SK-N-SH (cell line): ENCODE results near the gene CEP89.

ENCODE experiments used
- CTCF ChIP-seq: fragments of 200-600 bp; sonication (generic); IDR thresholded peaks from 2 replicates; pipeline ENCODE4 v1.6.1; 2017; ENCODE audit warnings: antibody characterized with exemption, mild to moderate bottlenecking, moderate library complexity
- EZH2phosphoT487 ChIP-seq: fragments of 200-600 bp; sonication (generic); IDR thresholded peaks from 2 replicates; pipeline ENCODE4 v1.6.1; 2017; ENCODE audit warnings: low read depth, mixed run types, mild to moderate bottlenecking, antibody characterized with exemption, moderate library complexity, borderline replicate concordance
- FOXM1 ChIP-seq: IDR thresholded peaks from 2 replicates; pipeline ENCODE4 v1.4.0; 2012; ENCODE audit warnings: low read depth, mild to moderate bottlenecking
- JUND ChIP-seq: IDR thresholded peaks from 2 replicates; pipeline ENCODE4 v1.4.0; 2012
- PBX3 ChIP-seq: IDR thresholded peaks from 2 replicates; pipeline ENCODE4; 2012
- POLR2AphosphoS5 ChIP-seq: IDR thresholded peaks from 2 replicates; pipeline ENCODE4 v1.6.1; 2012; ENCODE audit warnings: low read depth, low read length
- RCOR1 ChIP-seq: fragments of 150-350 bp; IDR thresholded peaks from 2 replicates; pipeline ENCODE4 v1.6.1; 2017; ENCODE audit warnings: antibody characterized with exemption, low read length
- RXRA ChIP-seq: IDR thresholded peaks from 2 replicates; pipeline ENCODE4 v1.4.0; 2012; ENCODE audit warnings: low read depth, mild to moderate bottlenecking, borderline replicate concordance
- SIN3A ChIP-seq: IDR thresholded peaks from 2 replicates; pipeline ENCODE4 v1.6.1; 2012; ENCODE audit warnings: low read depth, mild to moderate bottlenecking, low read length, moderate library complexity, borderline replicate concordance
- TAF1 ChIP-seq: IDR thresholded peaks from 2 replicates; pipeline ENCODE4 v1.6.1; 2012; ENCODE audit warnings: low read depth, mild to moderate bottlenecking, low read length, moderate library complexity, borderline replicate concordance
- TEAD4 ChIP-seq: IDR thresholded peaks from 2 replicates; pipeline ENCODE4 v1.4.0; 2012; ENCODE audit warnings: mild to moderate bottlenecking, borderline replicate concordance; ENCODE audit not compliant: insufficient read depth
- USF2 ChIP-seq: fragments of 150-350 bp; IDR thresholded peaks from 2 replicates; pipeline ENCODE4 v1.6.1; 2017; ENCODE audit warnings: antibody characterized with exemption, low read length, low read depth, borderline replicate concordance
- YY1 ChIP-seq: IDR thresholded peaks from 2 replicates; pipeline ENCODE4 v1.4.0; 2012; ENCODE audit warnings: low read depth, mild to moderate bottlenecking

- TF ChIP-seq JUND (no peak), PBX3 (no peak), CTCF (no peak), SIN3A (no peak), EZH2phosphoT487 (no peak), FOXM1 (no peak), YY1 (no peak), RCOR1 (no peak), POLR2AphosphoS5 (no peak), RXRA (no peak), TAF1 (no peak), USF2 (no peak), TEAD4 (no peak)
These were observed 75.1 kb downstream of the CEP89 start for GRCh38 chr19:32896516-32897214.
